H1 (cell line): ENCODE measurements around the gene UBAP1. TPM values are rescaled to one million over a fixed set of nuclear protein-coding genes. Genes with fewer than 3 reads are reported as not detected.

Experiments used
- CTCF ChIA-PET: fragments of 300-600 bp; sonication (Branson Sonifier 250); formaldehyde crosslinking; loops from one replicate; lab custom pipeline; 2021; ENCODE audit not compliant: partially characterized antibody; lab: Charles Lee
- POLR2A ChIA-PET: fragments of 300-600 bp; sonication (Branson Sonifier 250); formaldehyde crosslinking; loops from one replicate; lab custom pipeline; 2021; ENCODE audit warnings: inconsistent platforms; ENCODE audit not compliant: partially characterized antibody; lab: Charles Lee
- DNase-seq, 2 experiments: peaks; one replicate each; pipeline versions ENCODE4 v3.0.0 to v3.0.0-alpha.2; 2010 to 2022; ENCODE audit warnings: low spot score in 2 of 2, low read depth in 1 of 2, mixed read lengths in 1 of 2
- FAIRE-seq: peaks from 2 replicates; lab custom pipeline; 2011; peaks lifted over from hg19 to GRCh38; lab: Jason Lieb, UNC
- H2AFZ ChIP-seq: 2 replicates; pipeline ENCODE4 v1.8.1; 2012; ENCODE audit warnings: low read length, inconsistent platforms
- H2AK5ac ChIP-seq: 2 replicates; pipeline ENCODE4 v1.6.1; 2013; ENCODE audit warnings: low read depth, low read length
- H2BK120ac ChIP-seq: replicated peaks from 2 replicates; pipeline ENCODE3; 2013; ENCODE audit warnings: low read depth, low read length, inconsistent platforms
- H2BK12ac ChIP-seq: 2 replicates; pipeline ENCODE4 v1.6.1; 2013; ENCODE audit warnings: low read depth, low read length
- H2BK15ac ChIP-seq: 2 replicates; pipeline ENCODE4 v1.6.1; 2013; ENCODE audit warnings: low read length
- H2BK20ac ChIP-seq: 2 replicates; pipeline ENCODE4 v1.6.1; 2013; ENCODE audit warnings: low read length
- H2BK5ac ChIP-seq: 2 replicates; pipeline ENCODE4 v1.6.1; 2013; ENCODE audit warnings: low read depth, low read length
- H3K14ac ChIP-seq: 2 replicates; pipeline ENCODE4 v1.6.1; 2013; ENCODE audit warnings: inconsistent platforms; ENCODE audit not compliant: insufficient read length
- H3K18ac ChIP-seq: 2 replicates; pipeline ENCODE4 v1.6.1; 2013; ENCODE audit warnings: low read length; ENCODE audit errors: extremely low read depth
- H3K23ac ChIP-seq: 2 replicates; pipeline ENCODE4 v1.6.1; 2013; ENCODE audit warnings: inconsistent platforms; ENCODE audit not compliant: insufficient read length
- H3K23me2 ChIP-seq: 2 replicates; pipeline ENCODE4 v1.6.1; 2013; ENCODE audit warnings: low read depth, low read length
- H3K27ac ChIP-seq: 2 replicates; pipeline ENCODE4 v1.6.1; 2011; ENCODE audit warnings: low read depth, low read length, inconsistent platforms
- H3K27me3 ChIP-seq, 4 experiments: replicated peaks in 1 of 4; 1 replicate in 1 of 4; 2 replicates in 3 of 4; pipeline versions ENCODE4 v1.6.1 to v1.8.1; 2011 to 2013; ENCODE audit warnings: low read length in 3 of 4, mild to moderate bottlenecking in 3 of 4, inconsistent platforms in 2 of 4, mixed read lengths in 2 of 4, moderate library complexity in 1 of 4; ENCODE audit not compliant: control insufficient read depth in 3 of 4, insufficient read depth in 3 of 4; ENCODE audit errors: extremely low read depth in 1 of 4
- H3K36me3 ChIP-seq, 4 experiments: 2 replicates each; pipeline versions ENCODE4 v1.6.1 to v1.8.1; 2011 to 2013; ENCODE audit warnings: mild to moderate bottlenecking in 4 of 4, low read length in 3 of 4, moderate library complexity in 2 of 4, control low read depth in 1 of 4, inconsistent platforms in 1 of 4; ENCODE audit not compliant: insufficient read depth in 4 of 4, control insufficient read depth in 2 of 4
- H3K4ac ChIP-seq: replicated peaks from 2 replicates; pipeline ENCODE3; 2013; ENCODE audit warnings: low read length, low read depth, mixed read lengths, inconsistent platforms; ENCODE audit not compliant: insufficient read length
- H3K4me1 ChIP-seq, 4 experiments: replicated peaks in 1 of 4; 1 replicate in 1 of 4; 2 replicates in 3 of 4; pipeline versions ENCODE4 v1.6.1 to v1.8.1; 2011 to 2013; ENCODE audit warnings: low read length in 3 of 4, inconsistent platforms in 2 of 4, mixed read lengths in 1 of 4; ENCODE audit not compliant: insufficient read depth in 4 of 4, control insufficient read depth in 3 of 4
- H3K4me2 ChIP-seq, 2 experiments: 2 replicates each; pipeline versions ENCODE4 v1.6.1 to v1.8.1; 2011 to 2013; ENCODE audit warnings: low read depth in 2 of 2, low read length in 2 of 2, control low read depth in 1 of 2, inconsistent platforms in 1 of 2, mild to moderate bottlenecking in 1 of 2; ENCODE audit not compliant: insufficient read depth in 1 of 2
- H3K4me3 ChIP-seq, 4 experiments: fragments of 200-600, 300-600 bp in 1 of 4; sonication (generic), shearing (Covaris generic), sonication (Bioruptor Twin) in 1 of 4; 2 replicates each; pipeline versions ENCODE4 v1.5.1 to v1.8.1; 2011 to 2016; ENCODE audit warnings: low read length in 4 of 4, low read depth in 3 of 4, control low read depth in 2 of 4, inconsistent platforms in 2 of 4, mild to moderate bottlenecking in 2 of 4, mixed read lengths in 1 of 4, moderate library complexity in 1 of 4; ENCODE audit not compliant: insufficient read depth in 2 of 4; ENCODE audit errors: extremely low read depth in 1 of 4
- H3K56ac ChIP-seq: replicated peaks from 2 replicates; pipeline ENCODE3; 2013; ENCODE audit warnings: low read depth, mild to moderate bottlenecking, mixed read lengths, low read length, inconsistent platforms; ENCODE audit not compliant: insufficient read length
- H3K79me1 ChIP-seq: 2 replicates; pipeline ENCODE4 v1.6.1; 2013; ENCODE audit warnings: low read depth, low read length, control low read depth
- H3K79me2 ChIP-seq, 2 experiments: 2 replicates each; pipeline versions ENCODE4 v1.6.1 to v1.8.1; 2012 to 2013; ENCODE audit warnings: low read length in 2 of 2, mild to moderate bottlenecking in 2 of 2, inconsistent platforms in 1 of 2; ENCODE audit not compliant: insufficient read depth in 2 of 2, control insufficient read depth in 1 of 2
- H3K9ac ChIP-seq, 4 experiments: replicated peaks in 1 of 4; 1 replicate in 1 of 4; 2 replicates in 3 of 4; pipeline versions ENCODE4 v1.6.1 to v1.8.1; 2011 to 2013; ENCODE audit warnings: low read depth in 3 of 4, low read length in 3 of 4, control low read depth in 2 of 4, mild to moderate bottlenecking in 2 of 4, moderate library complexity in 2 of 4, inconsistent platforms in 1 of 4; ENCODE audit errors: extremely low read depth in 1 of 4
- H3K9me3 ChIP-seq, 2 experiments: 2 replicates each; pipeline versions ENCODE4 v1.6.1 to v1.8.1; 2012 to 2013; ENCODE audit warnings: mild to moderate bottlenecking in 2 of 2, moderate library complexity in 2 of 2, control low read depth in 1 of 2, inconsistent platforms in 1 of 2, low read depth in 1 of 2, low read length in 1 of 2, mixed read lengths in 1 of 2; ENCODE audit not compliant: insufficient read depth in 2 of 2
- H4K20me1 ChIP-seq, 2 experiments: replicated peaks in 1 of 2; 2 replicates each; pipeline versions ENCODE3 to v1.8.1; 2011 to 2013; ENCODE audit warnings: inconsistent platforms in 2 of 2, low read length in 2 of 2, mild to moderate bottlenecking in 1 of 2; ENCODE audit not compliant: insufficient read depth in 2 of 2, control insufficient read depth in 1 of 2
- H4K5ac ChIP-seq: 2 replicates; pipeline ENCODE4 v1.6.1; 2013; ENCODE audit warnings: low read length, low read depth, mixed read lengths, inconsistent platforms; ENCODE audit not compliant: insufficient read length
- H4K8ac ChIP-seq: 2 replicates; pipeline ENCODE4 v1.8.0; 2013; ENCODE audit warnings: mild to moderate bottlenecking, moderate library complexity, low read length, inconsistent platforms; ENCODE audit not compliant: insufficient read depth; ENCODE audit errors: extremely low read depth
- H4K91ac ChIP-seq: replicated peaks from 2 replicates; pipeline ENCODE3; 2013; ENCODE audit warnings: low read length, mixed read lengths, inconsistent platforms; ENCODE audit not compliant: insufficient read length
- ASH2L ChIP-seq: fragments of 200-600, 300-600 bp; sonication (generic); IDR thresholded peaks from one replicate; pipeline ENCODE4 v1.7.1; 2017; ENCODE audit warnings: low read length
- CTBP2 ChIP-seq: IDR thresholded peaks from 2 replicates; pipeline ENCODE4 v1.7.0; 2011; ENCODE audit warnings: borderline replicate concordance, mild to moderate bottlenecking, moderate library complexity, mixed read lengths, low read length; ENCODE audit not compliant: insufficient read depth, insufficient read length
- FOSL1 ChIP-seq: IDR thresholded peaks from 2 replicates; pipeline ENCODE4 v1.6.1; 2011; ENCODE audit warnings: mild to moderate bottlenecking, low read depth, low read length, moderate library complexity; ENCODE audit not compliant: insufficient read depth
- JUN ChIP-seq: IDR thresholded peaks from 2 replicates; pipeline ENCODE4 v1.6.1; 2011; ENCODE audit warnings: low read depth, mild to moderate bottlenecking, improper control_type of control experiment, low read length
- JUND ChIP-seq: IDR thresholded peaks from 2 replicates; pipeline ENCODE4 v1.6.1; 2011; ENCODE audit warnings: mild to moderate bottlenecking, improper control_type of control experiment, low read length
- NANOG ChIP-seq: IDR thresholded peaks from 2 replicates; pipeline ENCODE4 v1.6.1; 2011; ENCODE audit warnings: low read length, low read depth, mild to moderate bottlenecking, inconsistent platforms; ENCODE audit not compliant: insufficient read depth, poor library complexity, severe bottlenecking
- SIN3A ChIP-seq, 2 experiments: IDR thresholded peaks in 1 of 2; conservative IDR thresholded peaks in 1 of 2; 2 replicates each; pipeline ENCODE4 v1.6.1; 2011 to 2012; ENCODE audit warnings: low read length in 2 of 2, improper control_type of control experiment in 1 of 2, low read depth in 1 of 2, mild to moderate bottlenecking in 1 of 2
- SIX5 ChIP-seq: IDR thresholded peaks from 2 replicates; pipeline ENCODE4 v1.6.1; 2011; ENCODE audit warnings: mild to moderate bottlenecking, low read depth, low read length
- WGBS, 2 experiments: shearing (Covaris generic) in 1 of 2; methylation state at CpG; one replicate each; pipeline versions ENCODE4 v1.1.6 to v1.1.7; 2013 to 2015; ENCODE audit warnings: low lambda C conversion rate in 2 of 2, mixed read lengths in 2 of 2, inconsistent platforms in 1 of 2, low coverage in 1 of 2, missing lambda C conversion rate in 1 of 2; ENCODE audit not compliant: insufficient replicate concordance in 2 of 2, insufficient coverage in 1 of 2, insufficient read length in 1 of 2; ENCODE audit errors: extremely low coverage in 1 of 2, missing lambda C conversion rate in 1 of 2; 5-methylcytosine and 5-hydroxymethylcytosine counted together
- polyA plus RNA-seq, 7 experiments: library from polyadenylated mRNA; depleted of rRNA in 3 of 7; stranded (reverse) in 5 of 7; unstranded in 2 of 7; fragments of >200 nt in 5 of 7; fragments of 200-250 nt in 2 of 7; gene quantifications; 1 replicate in 5 of 7; 2 replicates in 1 of 7; 4 replicates in 1 of 7; pipeline versions ENCODE4 v1.2.1 to v1.2.3, GENCODE V29; 2011 to 2013; ENCODE audit warnings: missing spikeins in 2 of 7, mixed read lengths in 2 of 7
- total RNA-seq: library from RNA; stranded (reverse); fragmentation: NEBNext Ultra II Directional; extraction: Animal tissue kit (Norgen Biotek cat#: 25700); gene quantifications from 2 replicates; pipeline ENCODE4 v1.2.1, GENCODE V29; 2021

Gene UBAP1
- total and polyA plus RNA-seq, 2 of the 8 experiments (the other 6 are each of a cell fraction or from before 2014, with no cell fraction given): 31.3 to 31.4 TPM

DNA sequence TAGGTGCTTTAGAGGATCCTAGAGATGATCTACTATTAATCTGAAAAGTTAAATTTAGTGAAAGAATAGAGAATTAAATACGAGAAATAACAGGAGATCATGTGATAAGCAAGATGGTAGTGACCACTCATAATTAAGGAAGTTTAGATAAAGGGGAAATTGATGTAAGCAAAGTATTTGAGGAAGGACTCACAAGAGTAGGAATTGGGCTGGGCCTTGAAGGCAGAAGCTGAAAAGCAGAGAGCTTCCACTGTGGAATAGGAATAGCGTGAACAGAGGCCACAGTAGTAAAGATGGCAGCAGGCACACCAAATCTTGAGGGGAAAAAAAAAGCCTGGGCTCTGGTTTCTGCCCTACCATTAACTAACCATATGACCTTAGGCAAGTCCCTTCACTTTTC is 112.2 kb downstream of the UBAP1 start:
- Histone ChIP-seq H3K4me3 (no peak overlapping the region), H3K23me2 (no peaks in the 10 kb centered on the region), H3K9ac (no peak overlapping the region), H3K27me3 (no peaks in the 10 kb centered on the region), H4K8ac (no peak overlapping the region), H2BK5ac (no peak overlapping the region), H2BK15ac (no peak overlapping the region), H4K91ac (no peak overlapping the region), H3K14ac (no peak overlapping the region), H3K79me2 (no peaks in the 10 kb centered on the region), H2BK120ac (no peak overlapping the region), H3K4ac (no peak overlapping the region), H4K20me1 (no peaks in the 10 kb centered on the region), H3K56ac (no peak overlapping the region), H4K5ac (no peak overlapping the region), H3K4me2 (no peak overlapping the region), H2BK20ac (no peak overlapping the region), H3K18ac (no peak overlapping the region), H3K36me3 (no peaks in the 10 kb centered on the region), H2BK12ac (no peak overlapping the region), H3K23ac (no peak overlapping the region), H2AK5ac (no peak overlapping the region), H3K79me1 (no peaks in the 10 kb centered on the region), H3K27ac (no peak overlapping the region), H3K4me1 (no peaks in the 10 kb centered on the region), H2AFZ (no peak overlapping the region), H3K9me3 (no peaks in the 10 kb centered on the region)
- DNase-seq (no peak), FAIRE-seq (no peak)
- 86% methylated on average over 2 of the region's 2 CpGs; no CpG with 5 or more reads in 1 of the 2 experiments for WGBS, 2 experiments
- CTCF ChIA-PET: interaction anchor here (1.2 to 1.4 kb wide), 2 partner anchors 20 to 38 kb away, joined by 3 to 7 read pairs; no protein-coding TSS in a partner anchor
- TF ChIP-seq CTBP2 (no peak), ASH2L (no peak), FOSL1 (no peak), JUN (no peak), SIX5 (no peak), NANOG (no peak), JUND (no peak), SIN3A (conservative IDR thresholded peaks at IDR 0.05 in 1 of 2, IDR thresholded peaks at IDR 0.05 in 1 of 2; ENCODE audit: low read depth in 1 of 2, low read length in 2 of 2) (no peak)
- POLR2A ChIA-PET: no interaction called here
